H1 (cell line): Measurements from ENCODE around the gene WNT9B. TPM values are rescaled to one million over a fixed set of nuclear protein-coding genes. Genes with fewer than 3 reads are reported as not detected.

Source experiments
- CTCF ChIA-PET: fragments of 300-600 bp; sonication (Branson Sonifier 250); formaldehyde crosslinking; loops from one replicate; lab custom pipeline; 2021; ENCODE audit not compliant: partially characterized antibody; lab: Charles Lee
- POLR2A ChIA-PET: fragments of 300-600 bp; sonication (Branson Sonifier 250); formaldehyde crosslinking; loops from one replicate; lab custom pipeline; 2021; ENCODE audit warnings: inconsistent platforms; ENCODE audit not compliant: partially characterized antibody; lab: Charles Lee
- DNase-seq, 2 experiments: peaks; one replicate each; pipeline versions ENCODE4 v3.0.0 to v3.0.0-alpha.2; 2010 to 2022; ENCODE audit warnings: low spot score in 2 of 2, low read depth in 1 of 2, mixed read lengths in 1 of 2
- FAIRE-seq: peaks from 2 replicates; lab custom pipeline; 2011; peaks lifted over from hg19 to GRCh38; lab: Jason Lieb, UNC
- H2AFZ ChIP-seq: 2 replicates; pipeline ENCODE4 v1.8.1; 2012; ENCODE audit warnings: low read length, inconsistent platforms
- H2AK5ac ChIP-seq: 2 replicates; pipeline ENCODE4 v1.6.1; 2013; ENCODE audit warnings: low read depth, low read length
- H2BK120ac ChIP-seq: replicated peaks from 2 replicates; pipeline ENCODE3; 2013; ENCODE audit warnings: low read depth, low read length, inconsistent platforms
- H2BK12ac ChIP-seq: 2 replicates; pipeline ENCODE4 v1.6.1; 2013; ENCODE audit warnings: low read depth, low read length
- H2BK15ac ChIP-seq: 2 replicates; pipeline ENCODE4 v1.6.1; 2013; ENCODE audit warnings: low read length
- H2BK20ac ChIP-seq: 2 replicates; pipeline ENCODE4 v1.6.1; 2013; ENCODE audit warnings: low read length
- H2BK5ac ChIP-seq: 2 replicates; pipeline ENCODE4 v1.6.1; 2013; ENCODE audit warnings: low read depth, low read length
- H3K14ac ChIP-seq: 2 replicates; pipeline ENCODE4 v1.6.1; 2013; ENCODE audit warnings: inconsistent platforms; ENCODE audit not compliant: insufficient read length
- H3K18ac ChIP-seq: 2 replicates; pipeline ENCODE4 v1.6.1; 2013; ENCODE audit warnings: low read length; ENCODE audit errors: extremely low read depth
- H3K23ac ChIP-seq: 2 replicates; pipeline ENCODE4 v1.6.1; 2013; ENCODE audit warnings: inconsistent platforms; ENCODE audit not compliant: insufficient read length
- H3K23me2 ChIP-seq: 2 replicates; pipeline ENCODE4 v1.6.1; 2013; ENCODE audit warnings: low read depth, low read length
- H3K27ac ChIP-seq: 2 replicates; pipeline ENCODE4 v1.6.1; 2011; ENCODE audit warnings: low read depth, low read length, inconsistent platforms
- H3K27me3 ChIP-seq, 4 experiments: replicated peaks in 1 of 4; 1 replicate in 1 of 4; 2 replicates in 3 of 4; pipeline versions ENCODE4 v1.6.1 to v1.8.1; 2011 to 2013; ENCODE audit warnings: low read length in 3 of 4, mild to moderate bottlenecking in 3 of 4, inconsistent platforms in 2 of 4, mixed read lengths in 2 of 4, moderate library complexity in 1 of 4; ENCODE audit not compliant: control insufficient read depth in 3 of 4, insufficient read depth in 3 of 4; ENCODE audit errors: extremely low read depth in 1 of 4
- H3K36me3 ChIP-seq, 4 experiments: 2 replicates each; pipeline versions ENCODE4 v1.6.1 to v1.8.1; 2011 to 2013; ENCODE audit warnings: mild to moderate bottlenecking in 4 of 4, low read length in 3 of 4, moderate library complexity in 2 of 4, control low read depth in 1 of 4, inconsistent platforms in 1 of 4; ENCODE audit not compliant: insufficient read depth in 4 of 4, control insufficient read depth in 2 of 4
- H3K4ac ChIP-seq: replicated peaks from 2 replicates; pipeline ENCODE3; 2013; ENCODE audit warnings: low read length, low read depth, mixed read lengths, inconsistent platforms; ENCODE audit not compliant: insufficient read length
- H3K4me1 ChIP-seq, 4 experiments: replicated peaks in 1 of 4; 1 replicate in 1 of 4; 2 replicates in 3 of 4; pipeline versions ENCODE4 v1.6.1 to v1.8.1; 2011 to 2013; ENCODE audit warnings: low read length in 3 of 4, inconsistent platforms in 2 of 4, mixed read lengths in 1 of 4; ENCODE audit not compliant: insufficient read depth in 4 of 4, control insufficient read depth in 3 of 4
- H3K4me2 ChIP-seq, 2 experiments: 2 replicates each; pipeline versions ENCODE4 v1.6.1 to v1.8.1; 2011 to 2013; ENCODE audit warnings: low read depth in 2 of 2, low read length in 2 of 2, control low read depth in 1 of 2, inconsistent platforms in 1 of 2, mild to moderate bottlenecking in 1 of 2; ENCODE audit not compliant: insufficient read depth in 1 of 2
- H3K4me3 ChIP-seq, 4 experiments: fragments of 200-600, 300-600 bp in 1 of 4; sonication (generic), shearing (Covaris generic), sonication (Bioruptor Twin) in 1 of 4; 2 replicates each; pipeline versions ENCODE4 v1.5.1 to v1.8.1; 2011 to 2016; ENCODE audit warnings: low read length in 4 of 4, low read depth in 3 of 4, control low read depth in 2 of 4, inconsistent platforms in 2 of 4, mild to moderate bottlenecking in 2 of 4, mixed read lengths in 1 of 4, moderate library complexity in 1 of 4; ENCODE audit not compliant: insufficient read depth in 2 of 4; ENCODE audit errors: extremely low read depth in 1 of 4
- H3K56ac ChIP-seq: replicated peaks from 2 replicates; pipeline ENCODE3; 2013; ENCODE audit warnings: low read depth, mild to moderate bottlenecking, mixed read lengths, low read length, inconsistent platforms; ENCODE audit not compliant: insufficient read length
- H3K79me1 ChIP-seq: 2 replicates; pipeline ENCODE4 v1.6.1; 2013; ENCODE audit warnings: low read depth, low read length, control low read depth
- H3K79me2 ChIP-seq, 2 experiments: 2 replicates each; pipeline versions ENCODE4 v1.6.1 to v1.8.1; 2012 to 2013; ENCODE audit warnings: low read length in 2 of 2, mild to moderate bottlenecking in 2 of 2, inconsistent platforms in 1 of 2; ENCODE audit not compliant: insufficient read depth in 2 of 2, control insufficient read depth in 1 of 2
- H3K9ac ChIP-seq, 4 experiments: replicated peaks in 1 of 4; 1 replicate in 1 of 4; 2 replicates in 3 of 4; pipeline versions ENCODE4 v1.6.1 to v1.8.1; 2011 to 2013; ENCODE audit warnings: low read depth in 3 of 4, low read length in 3 of 4, control low read depth in 2 of 4, mild to moderate bottlenecking in 2 of 4, moderate library complexity in 2 of 4, inconsistent platforms in 1 of 4; ENCODE audit errors: extremely low read depth in 1 of 4
- H3K9me3 ChIP-seq, 2 experiments: 2 replicates each; pipeline versions ENCODE4 v1.6.1 to v1.8.1; 2012 to 2013; ENCODE audit warnings: mild to moderate bottlenecking in 2 of 2, moderate library complexity in 2 of 2, control low read depth in 1 of 2, inconsistent platforms in 1 of 2, low read depth in 1 of 2, low read length in 1 of 2, mixed read lengths in 1 of 2; ENCODE audit not compliant: insufficient read depth in 2 of 2
- H4K20me1 ChIP-seq, 2 experiments: replicated peaks in 1 of 2; 2 replicates each; pipeline versions ENCODE3 to v1.8.1; 2011 to 2013; ENCODE audit warnings: inconsistent platforms in 2 of 2, low read length in 2 of 2, mild to moderate bottlenecking in 1 of 2; ENCODE audit not compliant: insufficient read depth in 2 of 2, control insufficient read depth in 1 of 2
- H4K5ac ChIP-seq: 2 replicates; pipeline ENCODE4 v1.6.1; 2013; ENCODE audit warnings: low read length, low read depth, mixed read lengths, inconsistent platforms; ENCODE audit not compliant: insufficient read length
- H4K8ac ChIP-seq: 2 replicates; pipeline ENCODE4 v1.8.0; 2013; ENCODE audit warnings: mild to moderate bottlenecking, moderate library complexity, low read length, inconsistent platforms; ENCODE audit not compliant: insufficient read depth; ENCODE audit errors: extremely low read depth
- H4K91ac ChIP-seq: replicated peaks from 2 replicates; pipeline ENCODE3; 2013; ENCODE audit warnings: low read length, mixed read lengths, inconsistent platforms; ENCODE audit not compliant: insufficient read length
- ASH2L ChIP-seq: fragments of 200-600, 300-600 bp; sonication (generic); IDR thresholded peaks from one replicate; pipeline ENCODE4 v1.7.1; 2017; ENCODE audit warnings: low read length
- BACH1 ChIP-seq: IDR thresholded peaks from 2 replicates; pipeline ENCODE4 v1.6.1; 2012; ENCODE audit warnings: low read length, improper control_type of control experiment
- BCL11A ChIP-seq, 2 experiments: IDR thresholded peaks; one replicate each; pipeline ENCODE4 v1.6.1; 2011; ENCODE audit warnings: low read depth in 2 of 2, low read length in 2 of 2, mild to moderate bottlenecking in 2 of 2
- CBX5 ChIP-seq: fragments of 300-800, 300-1000 bp; sonication (generic); IDR thresholded peaks from 2 replicates; pipeline ENCODE4 v1.7.1; 2016; ENCODE audit warnings: antibody characterized with exemption, low read length, low read depth
- E2F6 ChIP-seq: IDR thresholded peaks from 2 replicates; pipeline ENCODE4 v1.6.1; 2012; ENCODE audit warnings: inconsistent platforms
- HDAC6 ChIP-seq: IDR thresholded peaks from one replicate; pipeline ENCODE4 v1.7.1; 2012; ENCODE audit warnings: low read depth, mild to moderate bottlenecking, inconsistent platforms, low read length, moderate library complexity
- NANOG ChIP-seq: IDR thresholded peaks from 2 replicates; pipeline ENCODE4 v1.6.1; 2011; ENCODE audit warnings: low read length, low read depth, mild to moderate bottlenecking, inconsistent platforms; ENCODE audit not compliant: insufficient read depth, poor library complexity, severe bottlenecking
- NRF1 ChIP-seq: IDR thresholded peaks from 2 replicates; pipeline ENCODE4 v1.6.1; 2011; ENCODE audit warnings: mild to moderate bottlenecking, low read depth, low read length, improper control_type of control experiment
- PHF8 ChIP-seq: fragments of 200-600 bp; sonication (generic); conservative IDR thresholded peaks from 2 replicates; pipeline ENCODE4 v1.7.1; 2012; ENCODE audit warnings: low read depth, mild to moderate bottlenecking, inconsistent platforms, low read length, moderate library complexity
- RBBP5 ChIP-seq: IDR thresholded peaks from 2 replicates; pipeline ENCODE4 v1.7.1; 2012; ENCODE audit warnings: low read depth, mild to moderate bottlenecking, inconsistent platforms, low read length, moderate library complexity, borderline replicate concordance
- SIRT6 ChIP-seq: IDR thresholded peaks from one replicate; pipeline ENCODE4 v1.7.1; 2012; ENCODE audit warnings: low read length, inconsistent platforms
- SP2 ChIP-seq: IDR thresholded peaks from 2 replicates; pipeline ENCODE4 v1.6.1; 2012; ENCODE audit warnings: mild to moderate bottlenecking, low read length, inconsistent platforms
- TEAD4 ChIP-seq: IDR thresholded peaks from 2 replicates; pipeline ENCODE4 v1.6.1; 2012; ENCODE audit warnings: low read depth, low read length, inconsistent platforms, mixed read lengths
- YY1 ChIP-seq: IDR thresholded peaks from 2 replicates; pipeline ENCODE4 v1.6.1; 2011; ENCODE audit warnings: low read depth, mild to moderate bottlenecking, low read length
- ZNF274 ChIP-seq: IDR thresholded peaks from 2 replicates; pipeline ENCODE4 v1.7.0; 2012; ENCODE audit warnings: low read length, borderline replicate concordance; ENCODE audit errors: extremely low read depth
- WGBS, 2 experiments: shearing (Covaris generic) in 1 of 2; methylation state at CpG; one replicate each; pipeline versions ENCODE4 v1.1.6 to v1.1.7; 2013 to 2015; ENCODE audit warnings: low lambda C conversion rate in 2 of 2, mixed read lengths in 2 of 2, inconsistent platforms in 1 of 2, low coverage in 1 of 2, missing lambda C conversion rate in 1 of 2; ENCODE audit not compliant: insufficient replicate concordance in 2 of 2, insufficient coverage in 1 of 2, insufficient read length in 1 of 2; ENCODE audit errors: extremely low coverage in 1 of 2, missing lambda C conversion rate in 1 of 2; 5-methylcytosine and 5-hydroxymethylcytosine counted together
- polyA plus RNA-seq, 7 experiments: library from polyadenylated mRNA; depleted of rRNA in 3 of 7; stranded (reverse) in 5 of 7; unstranded in 2 of 7; fragments of >200 nt in 5 of 7; fragments of 200-250 nt in 2 of 7; gene quantifications; 1 replicate in 5 of 7; 2 replicates in 1 of 7; 4 replicates in 1 of 7; pipeline versions ENCODE4 v1.2.1 to v1.2.3, GENCODE V29; 2011 to 2013; ENCODE audit warnings: missing spikeins in 2 of 7, mixed read lengths in 2 of 7
- total RNA-seq: library from RNA; stranded (reverse); fragmentation: NEBNext Ultra II Directional; extraction: Animal tissue kit (Norgen Biotek cat#: 25700); gene quantifications from 2 replicates; pipeline ENCODE4 v1.2.1, GENCODE V29; 2021

Gene WNT9B
- total and polyA plus RNA-seq, 2 of the 8 experiments (the other 6 are each of a cell fraction or from before 2014, with no cell fraction given) = 0.21 TPM; not detected in 1

GRCh38 chr17:46896991-46897390, 45.6 kb downstream of the WNT9B start:
- Histone ChIP-seq H3K36me3 (no peaks in the 10 kb centered on the region), H3K27ac (no peak overlapping the region), H2BK5ac (no peak overlapping the region), H3K23ac (no peak overlapping the region), H3K56ac (no peak overlapping the region), H3K9ac (no peak overlapping the region), H3K14ac (no peak overlapping the region), H4K5ac (no peak overlapping the region), H2AFZ (no peak overlapping the region), H2BK20ac (no peak overlapping the region), H4K91ac (no peak overlapping the region), H4K8ac (no peak overlapping the region), H3K79me1 (no peaks in the 10 kb centered on the region), H2AK5ac (no peak overlapping the region), H3K18ac (no peak overlapping the region), H3K4me3 (no peak overlapping the region), H2BK120ac (no peak overlapping the region), H2BK15ac (no peak overlapping the region), H3K4ac (no peak overlapping the region), H3K27me3 (no peaks in the 10 kb centered on the region), H2BK12ac (no peak overlapping the region), H3K4me2 (no peak overlapping the region), H3K23me2 (no peaks in the 10 kb centered on the region), H3K4me1 (peaks cover 0 to 8% (median 0%) of the 10 kb centered on the region in 4 experiments; a peak in 2 of 7 replicates), H3K79me2 (no peaks in the 10 kb centered on the region), H4K20me1 (no peaks in the 10 kb centered on the region), H3K9me3 (0 out of 4 replicates have a peak, but pooled peaks cover 0 to 4% of the 10 kb centered on the region in 2 experiments)
- POLR2A ChIA-PET = interaction anchor here (0.6 kb wide), 1 partner anchor 54 kb away, joined by 3 read pairs; no protein-coding TSS in a partner anchor
- CTCF ChIA-PET = interaction anchor here (0.6 to 4.3 kb wide), 3 partner anchors 11 to 143 kb away, joined by 3 to 29 read pairs (median 3); no protein-coding TSS in a partner anchor
- WGBS, 2 experiments = 84% methylated on average over 9 of the region's 9 CpGs; no CpG with 5 or more reads in 1 of the 2 experiments
- DNase-seq (no peak), FAIRE-seq (no peak)
- TF ChIP-seq HDAC6 (no peak), TEAD4 (no peak), NRF1 (no peak), SIRT6 (no peak), ZNF274 (no peak), BACH1 (no peak), E2F6 (no peak), BCL11A (IDR thresholded peaks at IDR 0.05; ENCODE audit: low read depth in 2 of 2, low read length in 2 of 2) (no peak), SP2 (no peak), RBBP5 (no peak), NANOG (no peak), PHF8 (no peak), YY1 (no peak), ASH2L (no peak), CBX5 (no peak)
